Thyroid gland (tissue), 4 donors: ENCODE data around the gene RAB19.

Experiments
- POLR2A ChIP-seq, 2 donors: fragments of 450-650 bp; IDR thresholded peaks; one replicate each; pipeline ENCODE4 v1.6.1; 2017; ENCODE audit warnings: antibody characterized with exemption in 2 of 2, mild to moderate bottlenecking in 2 of 2, moderate library complexity in 1 of 2
- TF ChIP-seq, protein P1 (sequence below), 6 experiments: fragments of 200-600 bp in 3 of 6; fragments of 450-650 bp in 3 of 6; sonication (generic) in 3 of 6; IDR thresholded peaks; one replicate each; pipeline ENCODE4 v1.5.1; 2016 to 2019; ENCODE audit warnings: antibody characterized with exemption in 6 of 6, mild to moderate bottlenecking in 2 of 6, inconsistent platforms in 1 of 6, moderate library complexity in 1 of 6

GRCh38 chr7:140415361-140415760 is 11.5 kb downstream of the RAB19 start:
- TF ChIP-seq POLR2A (IDR thresholded peaks at IDR 0.05) = no peak
- TF ChIP-seq, protein P1, sequence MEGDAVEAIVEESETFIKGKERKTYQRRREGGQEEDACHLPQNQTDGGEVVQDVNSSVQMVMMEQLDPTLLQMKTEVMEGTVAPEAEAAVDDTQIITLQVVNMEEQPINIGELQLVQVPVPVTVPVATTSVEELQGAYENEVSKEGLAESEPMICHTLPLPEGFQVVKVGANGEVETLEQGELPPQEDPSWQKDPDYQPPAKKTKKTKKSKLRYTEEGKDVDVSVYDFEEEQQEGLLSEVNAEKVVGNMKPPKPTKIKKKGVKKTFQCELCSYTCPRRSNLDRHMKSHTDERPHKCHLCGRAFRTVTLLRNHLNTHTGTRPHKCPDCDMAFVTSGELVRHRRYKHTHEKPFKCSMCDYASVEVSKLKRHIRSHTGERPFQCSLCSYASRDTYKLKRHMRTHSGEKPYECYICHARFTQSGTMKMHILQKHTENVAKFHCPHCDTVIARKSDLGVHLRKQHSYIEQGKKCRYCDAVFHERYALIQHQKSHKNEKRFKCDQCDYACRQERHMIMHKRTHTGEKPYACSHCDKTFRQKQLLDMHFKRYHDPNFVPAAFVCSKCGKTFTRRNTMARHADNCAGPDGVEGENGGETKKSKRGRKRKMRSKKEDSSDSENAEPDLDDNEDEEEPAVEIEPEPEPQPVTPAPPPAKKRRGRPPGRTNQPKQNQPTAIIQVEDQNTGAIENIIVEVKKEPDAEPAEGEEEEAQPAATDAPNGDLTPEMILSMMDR (IDR thresholded peaks at IDR 0.05) = no peak
